GM23338 (cell line): ENCODE results near the gene DGKE. TPM values are rescaled to one million over a fixed set of nuclear protein-coding genes. Genes with fewer than 3 reads are reported as not detected.

Experiments used
- ATAC-seq: fragments of 200-7000 bp; cut with Tn5 transposase; 3 replicates; pipeline ENCODE4 v1.9.1; 2020
- DNase-seq: peaks from one replicate; pipeline ENCODE4 v3.0.0-alpha.2; 2015; ENCODE audit warnings: low spot score
- H2AFZ ChIP-seq: fragments of 200-600 bp; sonication (generic); 2 replicates; pipeline ENCODE4 v1.8.0; 2016; ENCODE audit warnings: antibody characterized with exemption, mild to moderate bottlenecking, moderate library complexity
- H3F3A ChIP-seq: fragments of 200-600 bp; sonication (generic); replicated peaks from 2 replicates; pipeline ENCODE4 v1.8.0; 2017; ENCODE audit warnings: antibody characterized with exemption, mixed run types, low read depth
- H3K27ac ChIP-seq: fragments of 200-600 bp; sonication (generic); 2 replicates; pipeline ENCODE4 v1.6.1; 2016; ENCODE audit warnings: low read depth
- H3K27me3 ChIP-seq: fragments of 200-600 bp; sonication (generic); 2 replicates; pipeline ENCODE4 v1.8.0; 2016; ENCODE audit warnings: mild to moderate bottlenecking, mixed run types, moderate library complexity; ENCODE audit not compliant: insufficient read depth
- H3K36me3 ChIP-seq: fragments of 200-600 bp; sonication (generic); 2 replicates; pipeline ENCODE4 v1.8.0; 2016; ENCODE audit warnings: mild to moderate bottlenecking; ENCODE audit not compliant: insufficient read depth
- H3K4me1 ChIP-seq: fragments of 200-600 bp; sonication (generic); 2 replicates; pipeline ENCODE4 v1.8.0; 2016; ENCODE audit warnings: mild to moderate bottlenecking, moderate library complexity; ENCODE audit not compliant: insufficient read depth
- H3K4me2 ChIP-seq: fragments of 200-600 bp; sonication (generic); 2 replicates; pipeline ENCODE4 v1.7.1; 2017; ENCODE audit warnings: mixed run types
- H3K4me3 ChIP-seq: fragments of 200-600 bp; sonication (generic); 2 replicates; pipeline ENCODE4 v1.6.1; 2016; ENCODE audit warnings: mixed run types
- H3K79me2 ChIP-seq: fragments of 200-600 bp; sonication (generic); replicated peaks from 2 replicates; pipeline ENCODE4 v1.8.0; 2017; ENCODE audit warnings: mild to moderate bottlenecking; ENCODE audit not compliant: insufficient read depth
- H3K9me2 ChIP-seq: fragments of 200-600 bp; sonication (generic); 2 replicates; pipeline ENCODE4 v1.8.0; 2017; ENCODE audit not compliant: insufficient read depth
- H4K20me1 ChIP-seq: fragments of 200-600 bp; sonication (generic); replicated peaks from 2 replicates; pipeline ENCODE4 v1.8.0; 2017; ENCODE audit warnings: mild to moderate bottlenecking; ENCODE audit not compliant: insufficient read depth
- H3K27ac Mint-ChIP-seq: 2 replicates; pipeline ENCODE4 v1.8.0; 2020; ENCODE audit warnings: inconsistent platforms, mild to moderate bottlenecking, moderate library complexity, mixed read lengths
- H3K27me3 Mint-ChIP-seq: 3 replicates; pipeline ENCODE4 v1.8.0; 2022; ENCODE audit warnings: low read depth, mild to moderate bottlenecking, moderate library complexity, mixed read lengths, inconsistent platforms; ENCODE audit not compliant: insufficient read depth, poor library complexity
- H3K36me3 Mint-ChIP-seq: 3 replicates; pipeline ENCODE4 v1.8.0; 2021; ENCODE audit warnings: low read depth, mild to moderate bottlenecking, inconsistent platforms, moderate library complexity, mixed read lengths
- H3K4me1 Mint-ChIP-seq: 3 replicates; pipeline ENCODE4 v1.8.0; 2020; ENCODE audit warnings: mild to moderate bottlenecking, inconsistent platforms, mixed read lengths
- H3K4me3 Mint-ChIP-seq: 3 replicates; pipeline ENCODE4 v1.8.0; 2021; ENCODE audit warnings: moderate library complexity, mild to moderate bottlenecking, inconsistent platforms, mixed read lengths
- H3K9me3 Mint-ChIP-seq: 3 replicates; pipeline ENCODE4 v1.8.0; 2020; ENCODE audit warnings: moderate library complexity, mild to moderate bottlenecking, inconsistent platforms, mixed read lengths
- ETS1 ChIP-seq: IDR thresholded peaks from 2 replicates; pipeline ENCODE4 v1.6.1; 2016; ENCODE audit warnings: antibody characterized with exemption
- EZH2 ChIP-seq: fragments of 200-600 bp; sonication (generic); IDR thresholded peaks from one replicate; pipeline ENCODE4 v1.8.0; 2017; ENCODE audit warnings: antibody characterized with exemption, mild to moderate bottlenecking, low read depth; ENCODE audit not compliant: unreplicated experiment
- JUNB ChIP-seq: IDR thresholded peaks from one replicate; pipeline ENCODE4 v1.6.1; 2016; ENCODE audit warnings: antibody characterized with exemption; ENCODE audit not compliant: unreplicated experiment
- REST ChIP-seq: IDR thresholded peaks from one replicate; pipeline ENCODE4 v1.6.1; 2018; ENCODE audit warnings: antibody characterized with exemption; ENCODE audit not compliant: unreplicated experiment
- STAT1 ChIP-seq: IDR thresholded peaks from one replicate; pipeline ENCODE4 v1.6.1; 2016; ENCODE audit warnings: antibody characterized with exemption; ENCODE audit not compliant: unreplicated experiment
- ZNF114 ChIP-seq: fragments of 250-450 bp; sonication (Bioruptor Pico); IDR thresholded peaks from 2 replicates; pipeline ENCODE4 v1.5.0; 2020; ENCODE audit warnings: mild to moderate bottlenecking, moderate library complexity
- ZNF462 ChIP-seq: fragments of 250-450 bp; sonication (Bioruptor Pico); IDR thresholded peaks from 2 replicates; pipeline ENCODE4 v1.5.0; 2020; ENCODE audit warnings: mild to moderate bottlenecking, moderate library complexity
- polyA plus RNA-seq: library from polyadenylated mRNA; unstranded; fragments of >200 nt; fragmentation: Nextera tagmentation; extraction: Ambion mirVana; gene quantifications from 2 replicates; pipeline ENCODE4 v1.2.1, GENCODE V29; 2016
- total RNA-seq: library from RNA; depleted of rRNA; stranded (reverse); fragments of >200 nt; shearing (Covaris generic); gene quantifications from 2 replicates; pipeline ENCODE4 v1.2.3, GENCODE V29; 2014

DGKE gene
- total and polyA plus RNA-seq, 2 experiments from 2014 or later = 3.9 to 10.1 TPM

- H4K20me1 ChIP-seq = no peaks in the 10 kb centered on the region
- H3K9me2 ChIP-seq = 0 out of 2 replicates have a peak, but pooled peaks cover 5% of the 10 kb centered on the region
- no peaks in the 10 kb centered on the region for H3K4me1 ChIP-seq
- peaks cover 8% of the 10 kb centered on the region for H3K36me3 Mint-ChIP-seq
- H3K4me3 Mint-ChIP-seq = no peak overlapping the region
- H3K79me2 ChIP-seq = no peaks in the 10 kb centered on the region
- no peak overlapping the region for H3K4me2 ChIP-seq
- DNase-seq (no peak), ATAC-seq (no peak)
- no peak overlapping the region for H2AFZ ChIP-seq
- no peak overlapping the region for H3K27ac Mint-ChIP-seq
- no peaks in the 10 kb centered on the region for H3F3A ChIP-seq
- no peaks in the 10 kb centered on the region for H3K4me1 Mint-ChIP-seq
- no peaks in the 10 kb centered on the region for H3K36me3 ChIP-seq
- H3K27me3 ChIP-seq = no peaks in the 10 kb centered on the region
- peaks cover 9% of the 10 kb centered on the region for H3K9me3 Mint-ChIP-seq
- H3K27me3 Mint-ChIP-seq = peaks cover 6% of the 10 kb centered on the region
- H3K4me3 ChIP-seq = no peak overlapping the region
- H3K27ac ChIP-seq = no peak overlapping the region
- TF ChIP-seq JUNB (no peak), ZNF114 (CRISPR knock-in tag) (no peak), ZNF462 (CRISPR knock-in tag) (no peak), STAT1 (no peak), REST (no peak), ETS1 (no peak), EZH2 (no peak)
These were observed 41.7 kb upstream of the DGKE start for GRCh38 chr17:56792267-56792666.
